Tibial nerve (tissue), 4 donors: ENCODE data around the gene CAMK1D. TPM values are rescaled to one million over a fixed set of nuclear protein-coding genes. Genes with fewer than 3 reads are reported as not detected.

ENCODE experiments used
- DNase-seq, 2 donors: peaks; one replicate each; pipeline ENCODE4 v3.0.0-alpha.2; 2019; ENCODE audit warnings: low spot score in 2 of 2
- H3K27ac ChIP-seq, 4 donors: fragments of 200-600 bp; sonication (generic) in 3 of 4; one replicate each; pipeline ENCODE4 v1.5.1; 2017 to 2019; ENCODE audit warnings: mild to moderate bottlenecking in 1 of 4
- H3K27me3 ChIP-seq, 2 donors: fragments of 200-600 bp; sonication (generic) in 1 of 2; one replicate each; pipeline versions ENCODE4 v1.5.1 to v1.6.0; 2017 to 2019
- H3K36me3 ChIP-seq, 3 donors: fragments of 200-600 bp; sonication (generic); one replicate each; pipeline ENCODE4 v1.5.1; 2018 to 2019
- H3K4me1 ChIP-seq, 4 donors: fragments of 200-600 bp; sonication (generic) in 3 of 4; one replicate each; pipeline ENCODE4 v1.5.1; 2017 to 2019
- H3K4me3 ChIP-seq, 4 donors: fragments of 200-600 bp; sonication (generic) in 3 of 4; one replicate each; pipeline ENCODE4 v1.5.1; 2017 to 2019; ENCODE audit warnings: mild to moderate bottlenecking in 1 of 4, moderate library complexity in 1 of 4
- H3K9me3 ChIP-seq, 4 donors: fragments of 200-600 bp; sonication (generic) in 3 of 4; one replicate each; pipeline ENCODE4 v1.5.1; 2017 to 2019
- EP300 ChIP-seq, 2 donors: sonication (generic); formaldehyde crosslinking; IDR thresholded peaks; one replicate each; pipeline ENCODE4 v1.6.1; 2017; ENCODE audit warnings: antibody characterized with exemption in 2 of 2, mild to moderate bottlenecking in 1 of 2
- POLR2A ChIP-seq, 2 donors: fragments of 450-650 bp; IDR thresholded peaks; one replicate each; pipeline ENCODE4 v1.6.1; 2017; ENCODE audit warnings: antibody characterized with exemption in 2 of 2, mild to moderate bottlenecking in 2 of 2, moderate library complexity in 2 of 2
- WGBS, 2 donors: methylation state at CpG; one replicate each; pipeline ENCODE4 v1.1.5; 2018; 5-methylcytosine and 5-hydroxymethylcytosine counted together
- total RNA-seq, 4 donors: library from RNA; depleted of rRNA; stranded (reverse); fragments of >200 nt; gene quantifications; one replicate each; pipeline ENCODE4 v1.1.0, GENCODE V29; 2016
- TF ChIP-seq, protein P1 (sequence below), 5 experiments: fragments of 200-600 bp in 3 of 5; fragments of 450-650 bp in 2 of 5; sonication (generic) in 3 of 5; IDR thresholded peaks; one replicate each; pipeline ENCODE4 v1.5.1; 2016 to 2019; ENCODE audit warnings: antibody characterized with exemption in 5 of 5, mild to moderate bottlenecking in 3 of 5, moderate library complexity in 2 of 5

The CAMK1D gene
- total RNA-seq, 4 donors from 2014 or later, result 6.9 to 20.5 (median 17.2) TPM

DNA sequence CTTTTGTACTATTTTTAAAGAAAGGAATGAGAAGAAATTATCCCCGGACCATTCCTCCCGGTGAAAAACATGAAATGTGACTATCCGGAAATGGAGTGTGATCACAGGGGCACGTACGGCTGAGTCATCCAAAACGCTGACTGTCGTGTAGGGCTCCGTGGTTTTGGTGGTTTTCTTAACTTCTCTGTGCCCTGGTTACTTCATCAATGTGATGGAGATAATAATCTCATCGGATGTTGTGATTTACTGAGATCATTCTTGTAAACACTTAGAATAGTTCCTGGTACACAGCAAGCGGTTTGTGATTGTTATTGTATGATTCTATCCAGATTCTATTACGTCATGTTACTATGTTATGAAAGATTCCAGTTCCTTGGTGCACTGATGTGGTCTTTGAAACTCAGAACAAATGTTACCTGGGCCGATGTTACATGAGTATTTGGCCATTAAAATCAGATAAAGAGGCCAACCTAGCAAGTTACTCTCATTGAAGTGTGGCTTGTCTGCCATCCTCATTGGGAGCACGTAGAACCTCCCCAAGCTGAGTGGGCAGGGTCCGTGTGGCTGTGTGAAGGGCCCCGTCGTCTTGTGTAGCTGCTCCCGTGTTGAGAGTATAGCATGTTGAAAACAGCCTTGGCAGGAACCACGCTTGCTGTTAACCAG is 99.5 kb downstream of the CAMK1D start:
- 67 to 69% methylated on average over 18 of the region's 18 CpGs for WGBS, 2 donors
- Histone ChIP-seq H3K9me3 (no peaks in the 10 kb centered on the region), H3K27me3 (no peaks in the 10 kb centered on the region), H3K4me1 (peaks cover 0 to 25% (median 5%) of the 10 kb centered on the region in 4 donors), H3K4me3 (peak overlapping the region in 1 of 4 donors; percentile 14), H3K27ac (peak overlapping the region in 2 of 4 donors; percentile 73 to 84), H3K36me3 (no peaks in the 10 kb centered on the region)
- DNase-seq, result peak in 1 of 2 donors; percentile 33
- no peak for TF ChIP-seq POLR2A (IDR thresholded peaks at IDR 0.05)
- TF ChIP-seq, protein P1, sequence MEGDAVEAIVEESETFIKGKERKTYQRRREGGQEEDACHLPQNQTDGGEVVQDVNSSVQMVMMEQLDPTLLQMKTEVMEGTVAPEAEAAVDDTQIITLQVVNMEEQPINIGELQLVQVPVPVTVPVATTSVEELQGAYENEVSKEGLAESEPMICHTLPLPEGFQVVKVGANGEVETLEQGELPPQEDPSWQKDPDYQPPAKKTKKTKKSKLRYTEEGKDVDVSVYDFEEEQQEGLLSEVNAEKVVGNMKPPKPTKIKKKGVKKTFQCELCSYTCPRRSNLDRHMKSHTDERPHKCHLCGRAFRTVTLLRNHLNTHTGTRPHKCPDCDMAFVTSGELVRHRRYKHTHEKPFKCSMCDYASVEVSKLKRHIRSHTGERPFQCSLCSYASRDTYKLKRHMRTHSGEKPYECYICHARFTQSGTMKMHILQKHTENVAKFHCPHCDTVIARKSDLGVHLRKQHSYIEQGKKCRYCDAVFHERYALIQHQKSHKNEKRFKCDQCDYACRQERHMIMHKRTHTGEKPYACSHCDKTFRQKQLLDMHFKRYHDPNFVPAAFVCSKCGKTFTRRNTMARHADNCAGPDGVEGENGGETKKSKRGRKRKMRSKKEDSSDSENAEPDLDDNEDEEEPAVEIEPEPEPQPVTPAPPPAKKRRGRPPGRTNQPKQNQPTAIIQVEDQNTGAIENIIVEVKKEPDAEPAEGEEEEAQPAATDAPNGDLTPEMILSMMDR (IDR thresholded peaks at IDR 0.05), result no peak
- TF ChIP-seq EP300 (IDR thresholded peaks at IDR 0.05), result peak; percentile 32 to 80

DNA sequence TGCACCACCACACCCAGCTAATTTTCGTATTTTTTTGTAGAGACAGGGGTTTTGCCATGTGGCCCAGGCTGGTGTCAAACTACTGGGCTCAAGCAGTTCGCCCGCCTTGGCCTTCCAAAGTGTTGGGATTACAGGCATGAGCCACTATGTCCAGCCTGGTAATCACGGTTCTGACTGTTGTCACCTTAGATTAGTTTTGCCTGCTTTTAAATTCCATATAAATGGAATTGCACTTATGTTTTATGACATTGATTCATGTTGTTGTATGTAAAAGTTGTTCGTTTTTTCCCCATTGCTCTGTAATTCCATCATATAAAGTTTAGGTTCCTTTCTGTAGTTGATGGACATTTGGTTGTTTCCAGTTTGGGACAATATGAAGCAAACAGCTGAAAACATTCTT is 106.0 kb downstream of the CAMK1D start:
- no peak for DNase-seq
- no peaks in the 10 kb centered on the region for H3K36me3 ChIP-seq
- H3K4me1 ChIP-seq, result peaks cover 0 to 21% (median 0%) of the 10 kb centered on the region in 4 donors
- 90 to 91% methylated on average over 5 of the region's 5 CpGs for WGBS, 2 donors
- no peaks in the 10 kb centered on the region for H3K9me3 ChIP-seq
- no peaks in the 10 kb centered on the region for H3K27me3 ChIP-seq
- no peak overlapping the region for H3K4me3 ChIP-seq
- TF ChIP-seq, protein P1 (IDR thresholded peaks at IDR 0.05), result no peak
- TF ChIP-seq POLR2A (IDR thresholded peaks at IDR 0.05), result no peak
- no peak for TF ChIP-seq EP300 (IDR thresholded peaks at IDR 0.05)
- no peak overlapping the region for H3K27ac ChIP-seq

DNA sequence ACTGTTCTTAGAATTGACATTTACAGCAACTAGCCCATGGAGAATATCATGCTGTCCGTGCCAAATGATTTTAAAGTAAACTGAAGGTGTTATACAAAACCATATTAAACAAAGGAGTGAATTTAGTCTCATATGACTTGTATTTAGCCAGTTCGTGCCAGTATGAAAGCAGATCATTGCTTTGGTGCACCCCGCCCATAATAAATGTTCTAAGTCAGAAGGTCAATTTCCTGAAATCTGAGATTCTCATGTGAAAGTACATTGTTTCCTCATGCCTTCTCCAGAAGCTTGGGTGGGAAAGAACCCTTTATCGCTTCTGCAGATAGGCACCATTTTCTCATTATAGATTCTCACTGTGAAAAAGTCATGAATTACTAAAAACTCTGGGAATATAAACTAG is 106.4 kb downstream of the CAMK1D start:
- TF ChIP-seq POLR2A (IDR thresholded peaks at IDR 0.05) (no peak), EP300 (IDR thresholded peaks at IDR 0.05) (no peak)
- TF ChIP-seq, protein P1 (IDR thresholded peaks at IDR 0.05), result no peak
- no peaks in the 10 kb centered on the region for H3K27me3 ChIP-seq
- peaks cover 0 to 21% (median 0%) of the 10 kb centered on the region in 4 donors for H3K4me1 ChIP-seq
- H3K9me3 ChIP-seq, result no peaks in the 10 kb centered on the region
- H3K4me3 ChIP-seq, result no peak overlapping the region
- DNase-seq, result no peak
- 23 to 40% methylated on average over 4 of the region's 4 CpGs for WGBS, 2 donors
- no peak overlapping the region for H3K27ac ChIP-seq
- no peaks in the 10 kb centered on the region for H3K36me3 ChIP-seq

DNA sequence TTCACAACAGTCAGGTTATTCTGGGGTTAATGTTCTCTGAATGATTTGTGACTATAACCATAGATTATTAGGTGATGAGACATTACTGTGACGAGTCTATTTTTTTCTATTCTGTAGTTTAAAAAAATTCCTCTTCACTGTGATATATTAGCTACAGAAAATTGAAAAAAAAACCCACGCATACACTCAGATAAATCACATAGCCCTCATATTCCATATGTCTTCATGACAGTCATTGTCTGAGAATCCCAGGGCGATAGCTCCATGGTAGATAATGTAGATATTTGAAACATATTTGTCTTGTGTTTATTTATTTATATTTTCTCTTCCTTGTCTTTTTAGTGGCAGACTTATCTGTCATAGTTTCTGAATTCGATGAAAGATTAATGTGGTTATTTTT is 110.0 kb downstream of the CAMK1D start:
- H3K27ac ChIP-seq, result no peak overlapping the region
- no peak for DNase-seq
- no peaks in the 10 kb centered on the region for H3K27me3 ChIP-seq
- no peaks in the 10 kb centered on the region for H3K36me3 ChIP-seq
- no peak overlapping the region for H3K4me3 ChIP-seq
- peaks cover 0 to 21% (median 0%) of the 10 kb centered on the region in 4 donors for H3K4me1 ChIP-seq
- TF ChIP-seq EP300 (IDR thresholded peaks at IDR 0.05), result no peak
- TF ChIP-seq, protein P1 (IDR thresholded peaks at IDR 0.05), result no peak
- no peak for TF ChIP-seq POLR2A (IDR thresholded peaks at IDR 0.05)
- 71 to 75% methylated on average over 4 of the region's 4 CpGs for WGBS, 2 donors
- no peaks in the 10 kb centered on the region for H3K9me3 ChIP-seq

DNA sequence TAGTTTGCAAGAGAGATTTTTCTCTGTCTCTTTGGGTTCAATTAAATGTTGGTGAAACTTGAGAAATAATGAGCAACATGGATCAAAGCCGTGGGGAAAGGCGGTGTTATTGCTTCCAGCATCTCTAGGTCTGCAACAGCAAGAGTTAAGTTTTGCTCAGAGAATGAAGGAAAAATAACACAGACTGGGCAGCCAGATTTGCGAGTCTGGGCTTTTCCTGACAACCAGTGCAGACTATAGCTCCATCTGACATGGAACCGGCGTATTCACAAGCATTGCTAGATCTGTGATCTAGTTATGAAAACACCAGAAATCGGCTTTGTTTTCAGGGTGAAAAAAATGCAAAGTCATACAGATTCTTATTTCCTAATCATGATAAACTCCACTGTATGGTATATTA is 110.4 kb downstream of the CAMK1D start:
- TF ChIP-seq POLR2A (IDR thresholded peaks at IDR 0.05) (no peak), EP300 (IDR thresholded peaks at IDR 0.05) (no peak)
- TF ChIP-seq, protein P1 (IDR thresholded peaks at IDR 0.05), result no peak
- Histone ChIP-seq H3K4me1 (peaks cover 0 to 21% (median 0%) of the 10 kb centered on the region in 4 donors), H3K4me3 (no peak overlapping the region), H3K36me3 (no peaks in the 10 kb centered on the region), H3K27me3 (no peaks in the 10 kb centered on the region), H3K27ac (no peak overlapping the region), H3K9me3 (no peaks in the 10 kb centered on the region)
- WGBS, 2 donors, result 54 to 57% methylated on average over 6 of the region's 6 CpGs
- no peak for DNase-seq
